NCI-H446 (cell line): ENCODE results near the gene CBARP.

ENCODE experiments used
- DNase-seq, 2 experiments: peaks; one replicate each; lab custom pipeline; 2025; lab: John Stamatoyannopoulos, UW

Gene CBARP

GRCh38 chr19:1275260-1275975, 37.6 kb upstream of the CBARP start, which contains the start of gene FAM174C:
Gene FAM174C (plus strand): TSS chr19:1275530. CDS start chr19:1275550, 20 bp downstream.
- peak; percentile 97 to 99 for DNase-seq

- peak in 1 of 2 experiments; percentile 60 for DNase-seq
Measured at GRCh38 chr19:1274852-1275259, 37.1 kb upstream of the CBARP start.

- DNase-seq = no peak
Measured at GRCh38 chr19:1274081-1274851, 36.5 kb upstream of the CBARP start.

- no peak for DNase-seq
Measured at GRCh38 chr19:1273263-1274041, 35.6 kb upstream of the CBARP start.

GRCh38 chr19:1272423-1273262, 34.8 kb upstream of the CBARP start:
- no peak for DNase-seq

- no peak for DNase-seq
Measured at GRCh38 chr19:1271528-1272422, 34.0 kb upstream of the CBARP start.

- no peak for DNase-seq
Measured at GRCh38 chr19:1270854-1271527, 33.2 kb upstream of the CBARP start.

GRCh38 chr19:1270213-1270853, 32.5 kb upstream of the CBARP start:
- DNase-seq = peak in 1 of 2 experiments; percentile 67

GRCh38 chr19:1269478-1270212, 31.8 kb upstream of the CBARP start:
- DNase-seq = peak; percentile 92 to 98

- DNase-seq = peak; percentile 97 to 100
Measured at GRCh38 chr19:1269065-1269477, 31.3 kb upstream of the CBARP start, which contains the start of gene CIRBP. Gene CIRBP (plus strand): TSS chr19:1269332. CDS start chr19:1270934, 1,602 bp downstream.

GRCh38 chr19:1268226-1269064, 30.6 kb upstream of the CBARP start:
- no peak for DNase-seq

- DNase-seq = no peak
Measured at GRCh38 chr19:1267477-1268225, 29.8 kb upstream of the CBARP start.

GRCh38 chr19:1266916-1267476, 29.2 kb upstream of the CBARP start:
- peak; percentile 34 to 78 for DNase-seq

GRCh38 chr19:1266129-1266915, 28.5 kb upstream of the CBARP start:
- DNase-seq = peak; percentile 39 to 81

GRCh38 chr19:1265615-1266128, 27.9 kb upstream of the CBARP start:
- no peak for DNase-seq
